H9 (cell line): ENCODE measurements around the gene GUK1. TPM values are rescaled to one million over a fixed set of nuclear protein-coding genes. Genes with fewer than 3 reads are reported as not detected.
A peak's percentile ranks its signal among the peaks of the same experiment; 100 is the strongest.

ENCODE experiments used
- DNase-seq: peaks from one replicate; pipeline ENCODE4 v3.0.0-alpha.2; 2017
- H2AFZ ChIP-seq: one replicate; pipeline ENCODE4 v1.6.1; 2013; ENCODE audit warnings: mild to moderate bottlenecking, low read length, control low read depth, moderate library complexity
- H2AK5ac ChIP-seq: 2 replicates; pipeline ENCODE4 v1.6.1; 2013; ENCODE audit warnings: low read length, control low read depth, mixed read lengths; ENCODE audit not compliant: insufficient read length
- H2BK120ac ChIP-seq: one replicate; pipeline ENCODE4 v1.6.1; 2013; ENCODE audit warnings: low read depth, mild to moderate bottlenecking, low read length, control low read depth, inconsistent platforms; ENCODE audit not compliant: poor library complexity, severe bottlenecking
- H2BK12ac ChIP-seq: 2 replicates; pipeline ENCODE4 v1.6.1; 2013; ENCODE audit warnings: low read length, control low read depth, mixed read lengths, low read depth; ENCODE audit not compliant: insufficient read length
- H2BK15ac ChIP-seq: 2 replicates; pipeline ENCODE4 v1.6.1; 2013; ENCODE audit warnings: low read depth, low read length, control low read depth
- H2BK20ac ChIP-seq: one replicate; pipeline ENCODE4 v1.6.1; 2013; ENCODE audit warnings: low read depth, mild to moderate bottlenecking, low read length, control low read depth, inconsistent platforms; ENCODE audit not compliant: poor library complexity, severe bottlenecking
- H2BK5ac ChIP-seq: 2 replicates; pipeline ENCODE4 v1.6.1; 2013; ENCODE audit warnings: low read length, control low read depth, mixed read lengths; ENCODE audit not compliant: insufficient read length
- H3K14ac ChIP-seq: 2 replicates; pipeline ENCODE4 v1.6.1; 2013; ENCODE audit warnings: low read length, control low read depth; ENCODE audit not compliant: insufficient read depth
- H3K18ac ChIP-seq: 2 replicates; pipeline ENCODE4 v1.6.1; 2013; ENCODE audit warnings: low read depth, mild to moderate bottlenecking, mixed read lengths, low read length, control low read depth; ENCODE audit not compliant: insufficient read length
- H3K23ac ChIP-seq: 2 replicates; pipeline ENCODE4 v1.6.1; 2013; ENCODE audit warnings: low read length, control low read depth, mixed read lengths, low read depth; ENCODE audit not compliant: insufficient read length
- H3K23me2 ChIP-seq: 2 replicates; pipeline ENCODE4 v1.6.1; 2013; ENCODE audit warnings: low read depth, mild to moderate bottlenecking, mixed read lengths, low read length, control low read depth; ENCODE audit not compliant: insufficient read length, poor library complexity, severe bottlenecking
- H3K27ac ChIP-seq: 2 replicates; pipeline ENCODE4 v1.5.1; 2013; ENCODE audit warnings: low read length, control low read depth, mixed read lengths, low read depth; ENCODE audit not compliant: insufficient read length
- H3K27me3 ChIP-seq: 2 replicates; pipeline ENCODE4 v1.6.1; 2013; ENCODE audit warnings: low read length, control low read depth, inconsistent platforms; ENCODE audit not compliant: insufficient read depth
- H3K4ac ChIP-seq: 2 replicates; pipeline ENCODE4 v1.6.1; 2013; ENCODE audit warnings: low read depth, mild to moderate bottlenecking, control low read depth, inconsistent platforms, low read length, moderate library complexity
- H3K4me1 ChIP-seq: 2 replicates; pipeline ENCODE4 v1.6.1; 2013; ENCODE audit warnings: low read length, control low read depth, inconsistent platforms; ENCODE audit not compliant: insufficient read depth
- H3K4me2 ChIP-seq: 2 replicates; pipeline ENCODE4 v1.6.1; 2013; ENCODE audit warnings: low read length, control low read depth, mixed read lengths; ENCODE audit not compliant: insufficient read length, insufficient read depth
- H3K56ac ChIP-seq: 2 replicates; pipeline ENCODE4 v1.6.1; 2013; ENCODE audit warnings: low read depth, mild to moderate bottlenecking, mixed read lengths, low read length, control low read depth; ENCODE audit not compliant: insufficient read length
- H3K79me1 ChIP-seq: 2 replicates; pipeline ENCODE4 v1.6.1; 2013; ENCODE audit warnings: low read depth, mild to moderate bottlenecking, moderate library complexity, low read length, control low read depth, inconsistent platforms; ENCODE audit not compliant: insufficient read depth, poor library complexity, severe bottlenecking
- H3K79me2 ChIP-seq: 2 replicates; pipeline ENCODE4 v1.6.1; 2013; ENCODE audit warnings: low read length, control low read depth, inconsistent platforms; ENCODE audit not compliant: insufficient read depth
- H3K9ac ChIP-seq: 2 replicates; pipeline ENCODE4 v1.6.1; 2013; ENCODE audit warnings: low read length, control low read depth, mixed read lengths; ENCODE audit not compliant: insufficient read length; ENCODE audit errors: extremely low read depth
- H3K9me3 ChIP-seq: one replicate; pipeline ENCODE4 v1.6.1; 2013; ENCODE audit warnings: low read depth, low read length, inconsistent platforms; ENCODE audit not compliant: control insufficient read depth
- H3T11ph ChIP-seq: one replicate; pipeline ENCODE4 v1.6.1; 2013; ENCODE audit warnings: mild to moderate bottlenecking, low read length, control low read depth, inconsistent platforms
- H4K20me1 ChIP-seq: one replicate; pipeline ENCODE4 v1.6.1; 2013; ENCODE audit not compliant: control insufficient read depth, insufficient read length, insufficient read depth
- H4K5ac ChIP-seq: 2 replicates; pipeline ENCODE4 v1.6.1; 2013; ENCODE audit warnings: low read depth, mild to moderate bottlenecking, mixed read lengths, low read length, control low read depth; ENCODE audit not compliant: insufficient read length
- H4K8ac ChIP-seq: replicated peaks from 2 replicates; pipeline ENCODE4 v1.6.1; 2013; ENCODE audit warnings: low read length, control low read depth, mixed read lengths, low read depth; ENCODE audit not compliant: insufficient read length
- H4K91ac ChIP-seq: 2 replicates; pipeline ENCODE4 v1.6.1; 2013; ENCODE audit warnings: low read depth, mild to moderate bottlenecking, moderate library complexity, mixed read lengths, low read length, control low read depth; ENCODE audit not compliant: insufficient read length
- H3K27ac Mint-ChIP-seq, 3 experiments: 2 replicates in 2 of 3; 3 replicates in 1 of 3; pipeline ENCODE4 v1.8.0; 2020 to 2021; ENCODE audit warnings: mixed read lengths in 3 of 3, mild to moderate bottlenecking in 1 of 3, moderate library complexity in 1 of 3
- H3K27me3 Mint-ChIP-seq: 2 replicates; pipeline ENCODE4 v1.8.0; 2021; ENCODE audit warnings: low read depth, mild to moderate bottlenecking, moderate library complexity, mixed read lengths
- H3K36me3 Mint-ChIP-seq, 3 experiments: 2 replicates in 2 of 3; 3 replicates in 1 of 3; pipeline ENCODE4 v1.8.0; 2020 to 2021; ENCODE audit warnings: low read depth in 3 of 3, mixed read lengths in 3 of 3; ENCODE audit not compliant: insufficient read depth in 1 of 3
- H3K4me1 Mint-ChIP-seq, 2 experiments: 2 replicates each; pipeline ENCODE4 v1.8.0; 2020; ENCODE audit warnings: mixed read lengths in 2 of 2
- H3K4me3 Mint-ChIP-seq, 2 experiments: 2 replicates in 1 of 2; 3 replicates in 1 of 2; pipeline ENCODE4 v1.8.0; 2020 to 2021; ENCODE audit warnings: mild to moderate bottlenecking in 2 of 2, mixed read lengths in 2 of 2, moderate library complexity in 1 of 2
- H3K9me3 Mint-ChIP-seq, 2 experiments: 2 replicates in 1 of 2; 3 replicates in 1 of 2; pipeline ENCODE4 v1.8.0; 2020; ENCODE audit warnings: mild to moderate bottlenecking in 2 of 2, mixed read lengths in 2 of 2, moderate library complexity in 1 of 2
- WGBS: extraction: QIAGEN DNeasy Blood & Tissue Kit; methylation state at CpG from one replicate; pipeline ENCODE4 v1.1.7; 2013; ENCODE audit warnings: missing lambda C conversion rate, low lambda C conversion rate, mixed read lengths; ENCODE audit not compliant: insufficient read length; ENCODE audit errors: extremely low coverage; 5-methylcytosine and 5-hydroxymethylcytosine counted together
- total RNA-seq: library from RNA; stranded (reverse); gene quantifications from 2 replicates; pipeline ENCODE4 v1.2.1, GENCODE V29; 2021
- TF ChIP-seq, protein P1 (sequence below): fragments of 200-600 bp; sonication (generic); conservative IDR thresholded peaks from 3 replicates; pipeline ENCODE4 v1.8.0; 2021; ENCODE audit warnings: antibody characterized with exemption, mild to moderate bottlenecking

Gene GUK1
- total RNA-seq, 1 experiment from 2014 or later = 88.2 TPM

DNA sequence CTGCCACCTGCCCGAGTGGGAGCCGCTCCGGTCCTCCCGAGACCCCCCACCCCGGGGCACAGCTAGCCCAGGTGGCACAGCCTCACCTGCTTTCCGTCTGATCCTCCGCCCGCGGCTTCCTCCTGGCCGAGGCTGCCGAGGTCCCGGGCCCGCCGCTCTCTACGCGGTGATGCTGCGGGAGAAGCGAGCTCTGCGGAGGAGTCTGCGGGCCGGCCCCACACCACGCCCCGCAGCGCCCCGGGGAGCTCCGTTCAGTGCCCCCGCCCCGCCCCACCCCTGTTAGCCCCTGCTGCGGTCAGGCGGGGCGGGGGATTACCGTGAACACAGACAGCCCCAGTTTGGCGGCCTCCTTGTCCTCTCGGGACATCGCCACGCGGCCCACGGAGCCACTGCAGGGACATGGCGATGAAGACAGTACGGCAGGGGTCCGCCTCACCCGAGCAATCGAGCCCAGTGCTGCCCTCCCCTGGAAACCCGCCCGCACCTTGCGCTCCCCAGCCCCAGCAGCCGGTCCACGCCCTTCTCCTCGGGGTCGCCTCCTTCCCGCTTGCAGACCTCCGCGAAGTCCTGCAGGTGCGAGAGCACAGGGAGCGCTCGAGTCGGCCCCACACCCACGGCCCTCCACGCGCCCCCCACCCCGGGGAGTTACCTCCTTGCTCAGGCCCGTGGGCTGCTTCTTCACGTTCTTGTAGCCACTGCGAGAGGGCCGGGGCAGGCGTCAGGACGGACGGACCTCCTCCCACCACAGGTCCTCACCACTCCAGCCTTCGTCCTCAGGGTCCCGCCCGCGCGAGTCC lies 37.9 kb upstream of the GUK1 start:
- peaks cover 3% of the 10 kb centered on the region; the same call in 1 of the 2 replicates for H3K27me3 Mint-ChIP-seq
- H3K4me1 Mint-ChIP-seq = peaks cover 11 to 12% of the 10 kb centered on the region in 2 experiments
- no peak overlapping the region for H3K56ac ChIP-seq
- H4K91ac ChIP-seq = no peak overlapping the region
- no peaks in the 10 kb centered on the region for H4K20me1 ChIP-seq
- H2BK12ac ChIP-seq = no peak overlapping the region
- no peaks in the 10 kb centered on the region for H3K27me3 ChIP-seq
- H3K18ac ChIP-seq = no peak overlapping the region
- H3K14ac ChIP-seq = no peak overlapping the region
- H2BK20ac ChIP-seq = no peak overlapping the region
- no peak overlapping the region for H4K5ac ChIP-seq
- TF ChIP-seq, protein P1, sequence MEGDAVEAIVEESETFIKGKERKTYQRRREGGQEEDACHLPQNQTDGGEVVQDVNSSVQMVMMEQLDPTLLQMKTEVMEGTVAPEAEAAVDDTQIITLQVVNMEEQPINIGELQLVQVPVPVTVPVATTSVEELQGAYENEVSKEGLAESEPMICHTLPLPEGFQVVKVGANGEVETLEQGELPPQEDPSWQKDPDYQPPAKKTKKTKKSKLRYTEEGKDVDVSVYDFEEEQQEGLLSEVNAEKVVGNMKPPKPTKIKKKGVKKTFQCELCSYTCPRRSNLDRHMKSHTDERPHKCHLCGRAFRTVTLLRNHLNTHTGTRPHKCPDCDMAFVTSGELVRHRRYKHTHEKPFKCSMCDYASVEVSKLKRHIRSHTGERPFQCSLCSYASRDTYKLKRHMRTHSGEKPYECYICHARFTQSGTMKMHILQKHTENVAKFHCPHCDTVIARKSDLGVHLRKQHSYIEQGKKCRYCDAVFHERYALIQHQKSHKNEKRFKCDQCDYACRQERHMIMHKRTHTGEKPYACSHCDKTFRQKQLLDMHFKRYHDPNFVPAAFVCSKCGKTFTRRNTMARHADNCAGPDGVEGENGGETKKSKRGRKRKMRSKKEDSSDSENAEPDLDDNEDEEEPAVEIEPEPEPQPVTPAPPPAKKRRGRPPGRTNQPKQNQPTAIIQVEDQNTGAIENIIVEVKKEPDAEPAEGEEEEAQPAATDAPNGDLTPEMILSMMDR = peak; percentile 49
- H3K9me3 Mint-ChIP-seq = no peaks in the 10 kb centered on the region
- H3K23ac ChIP-seq = no peak overlapping the region
- H3K4me1 ChIP-seq = no peaks in the 10 kb centered on the region
- no peak overlapping the region for H3K27ac ChIP-seq
- peak; percentile 60 for DNase-seq
- peak overlapping the region; percentile 39 for H3K9ac ChIP-seq
- H3T11ph ChIP-seq = no peak overlapping the region
- H3K79me1 ChIP-seq = no peaks in the 10 kb centered on the region
- H3K4me3 Mint-ChIP-seq = peak overlapping the region; percentile 82 to 95
- peaks cover 30 to 60% (median 47%) of the 10 kb centered on the region in 3 experiments; a peak in 6 of 7 replicates for H3K36me3 Mint-ChIP-seq
- no CpG with 5 or more reads among the region's 73 CpGs for WGBS
- H3K27ac Mint-ChIP-seq = peak overlapping the region in 1 of 3 experiments; percentile 95; a peak in 1 of 7 replicates
- no peak overlapping the region for H2AFZ ChIP-seq
- peaks cover 5% of the 10 kb centered on the region for H3K23me2 ChIP-seq
- H3K4ac ChIP-seq = no peak overlapping the region
- peak overlapping the region; percentile 40 for H3K4me2 ChIP-seq
- no peaks in the 10 kb centered on the region for H3K9me3 ChIP-seq
- H2AK5ac ChIP-seq = no peak overlapping the region
- H2BK15ac ChIP-seq = no peak overlapping the region
- no peaks in the 10 kb centered on the region for H3K79me2 ChIP-seq
- H4K8ac ChIP-seq = no peak overlapping the region
- no peak overlapping the region for H2BK120ac ChIP-seq
- no peak overlapping the region for H2BK5ac ChIP-seq
